ENCODE measurements around the gene S100B. TPM values are rescaled to one million over a fixed set of nuclear protein-coding genes. Genes with fewer than 3 reads are reported as not detected.

The S100B gene
- total RNA-seq, 4 donors from 2014 or later: 143 to 298 (median 168) TPM

- TF ChIP-seq, protein P1, sequence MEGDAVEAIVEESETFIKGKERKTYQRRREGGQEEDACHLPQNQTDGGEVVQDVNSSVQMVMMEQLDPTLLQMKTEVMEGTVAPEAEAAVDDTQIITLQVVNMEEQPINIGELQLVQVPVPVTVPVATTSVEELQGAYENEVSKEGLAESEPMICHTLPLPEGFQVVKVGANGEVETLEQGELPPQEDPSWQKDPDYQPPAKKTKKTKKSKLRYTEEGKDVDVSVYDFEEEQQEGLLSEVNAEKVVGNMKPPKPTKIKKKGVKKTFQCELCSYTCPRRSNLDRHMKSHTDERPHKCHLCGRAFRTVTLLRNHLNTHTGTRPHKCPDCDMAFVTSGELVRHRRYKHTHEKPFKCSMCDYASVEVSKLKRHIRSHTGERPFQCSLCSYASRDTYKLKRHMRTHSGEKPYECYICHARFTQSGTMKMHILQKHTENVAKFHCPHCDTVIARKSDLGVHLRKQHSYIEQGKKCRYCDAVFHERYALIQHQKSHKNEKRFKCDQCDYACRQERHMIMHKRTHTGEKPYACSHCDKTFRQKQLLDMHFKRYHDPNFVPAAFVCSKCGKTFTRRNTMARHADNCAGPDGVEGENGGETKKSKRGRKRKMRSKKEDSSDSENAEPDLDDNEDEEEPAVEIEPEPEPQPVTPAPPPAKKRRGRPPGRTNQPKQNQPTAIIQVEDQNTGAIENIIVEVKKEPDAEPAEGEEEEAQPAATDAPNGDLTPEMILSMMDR (IDR thresholded peaks at IDR 0.05; ENCODE audit: low read depth): no peak
Observed at GRCh38 chr21:46626536-46626935, 21.7 kb upstream of the S100B start.

DNA sequence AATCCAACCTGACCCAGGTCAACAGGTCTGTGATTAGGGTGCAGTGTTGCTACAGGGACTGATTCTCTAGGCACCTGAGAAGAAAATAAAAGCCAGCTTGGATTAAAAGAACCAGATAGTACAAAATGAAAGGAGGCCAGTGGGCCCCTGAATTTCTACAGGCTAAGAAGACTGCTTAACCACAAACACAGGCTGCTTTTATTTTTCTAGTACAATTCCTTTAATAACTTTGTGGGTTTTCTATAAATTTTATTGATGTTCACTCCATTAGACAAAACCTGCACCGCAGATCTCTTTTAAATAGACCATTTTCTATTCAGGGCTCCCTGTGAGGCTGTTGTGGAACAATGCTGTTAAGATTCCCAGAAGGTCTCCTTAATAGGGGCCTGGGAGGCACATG is 20.9 kb upstream of the S100B start:
- TF ChIP-seq, protein P1 (IDR thresholded peaks at IDR 0.05; ENCODE audit: low read depth): no peak

DNA sequence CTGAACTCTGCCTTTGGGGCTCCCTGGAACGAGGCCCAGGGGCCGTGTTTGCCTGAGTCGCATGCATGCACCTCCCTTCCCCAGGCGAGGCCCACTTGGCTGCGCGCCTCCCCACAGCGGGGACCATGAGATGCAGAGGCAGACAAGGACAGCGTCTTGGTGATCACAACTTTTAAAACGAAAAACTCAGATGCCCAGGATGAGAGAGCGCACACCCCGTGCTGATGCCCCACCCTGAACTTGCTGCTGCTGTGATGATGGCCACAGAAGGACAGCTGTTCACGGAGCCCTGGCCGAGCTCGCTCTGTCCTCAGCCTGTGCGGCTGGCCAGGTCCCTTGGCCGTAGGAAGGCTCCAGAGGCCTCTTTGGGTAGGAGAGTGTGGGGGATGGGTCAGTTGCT is 19.2 kb upstream of the S100B start:
- TF ChIP-seq, protein P1 (IDR thresholded peaks at IDR 0.05; ENCODE audit: low read depth): no peak

- TF ChIP-seq, protein P1 (IDR thresholded peaks at IDR 0.05; ENCODE audit: low read depth): no peak
Observed at GRCh38 chr21:46622226-46622625, 17.3 kb upstream of the S100B start.

- TF ChIP-seq, protein P1 (IDR thresholded peaks at IDR 0.05; ENCODE audit: low read depth): no peak
Observed at GRCh38 chr21:46621457-46622182, 16.7 kb upstream of the S100B start.

DNA sequence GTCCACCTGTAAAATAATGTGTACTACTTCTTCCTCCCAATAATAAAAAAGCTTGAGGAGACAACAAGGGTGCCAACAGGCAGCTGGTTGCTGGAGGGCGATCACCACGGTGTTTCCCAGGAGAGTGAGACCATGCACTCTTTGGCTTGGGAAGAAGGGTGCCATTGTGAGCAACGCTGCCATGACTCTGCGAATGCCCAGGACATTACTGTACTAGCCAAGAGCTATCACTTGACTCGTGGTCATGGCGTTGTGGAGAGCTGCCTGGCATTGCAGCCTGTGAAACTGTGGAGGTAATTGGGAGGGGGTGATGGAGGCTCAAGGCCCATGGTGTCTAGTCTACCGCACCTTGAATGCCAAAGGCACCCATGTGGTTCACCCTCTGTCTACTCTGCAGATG is 16.0 kb upstream of the S100B start:
- TF ChIP-seq, protein P1 (IDR thresholded peaks at IDR 0.05; ENCODE audit: low read depth): no peak

- TF ChIP-seq, protein P1 (IDR thresholded peaks at IDR 0.05; ENCODE audit: low read depth): no peak
Observed at GRCh38 chr21:46619846-46620245, 15.0 kb upstream of the S100B start.

Data from subcutaneous adipose tissue (tissue), 4 donors.